ENCODE data around the gene RHO.
"Not testable (repeated sequence)": the region's sequence is repeated elsewhere in the genome, so short reads cannot be mapped to it uniquely, and the experiment has no call there.

GRCh38 chr3:129497876-129498275, 30.6 kb upstream of the RHO start:
- TF ChIP-seq CTCF (IDR thresholded peaks at IDR 0.05 in 4 of 5, conservative IDR thresholded peaks at IDR 0.05 in 1 of 5); POLR2A (IDR thresholded peaks at IDR 0.05): not testable (repeated sequence)
